Peyer's patch (tissue), 4 donors: Measurements from ENCODE around the gene FLT1. TPM values are rescaled to one million over a fixed set of nuclear protein-coding genes. Genes with fewer than 3 reads are reported as not detected.
A peak's percentile ranks its signal among the peaks of the same experiment; 100 is the strongest.

Source experiments
- DNase-seq, 3 donors: peaks; one replicate each; pipeline ENCODE4 v3.0.0-alpha.2; 2017 to 2019
- H3K27ac ChIP-seq, 4 donors: fragments of 200-600 bp; sonication (generic); one replicate each; pipeline ENCODE4 v1.5.1; 2016 to 2019
- H3K27me3 ChIP-seq, 2 donors: fragments of 200-600 bp; sonication (generic); one replicate each; pipeline ENCODE4 v1.5.1; 2019
- H3K36me3 ChIP-seq, 3 donors: fragments of 200-600 bp; sonication (generic); one replicate each; pipeline ENCODE4 v1.5.1; 2016 to 2019
- H3K4me1 ChIP-seq, 4 donors: fragments of 200-600 bp; sonication (generic); one replicate each; pipeline ENCODE4 v1.5.1; 2016 to 2019
- H3K4me3 ChIP-seq, 4 donors: fragments of 200-600 bp; sonication (generic); 1 replicate in 3 of 4; 2 replicates in 1 of 4; pipeline ENCODE4 v1.5.1; 2016 to 2019; ENCODE audit warnings: mild to moderate bottlenecking in 1 of 4
- H3K9me3 ChIP-seq, 4 donors: fragments of 200-600 bp; sonication (generic); one replicate each; pipeline ENCODE4 v1.5.1; 2016 to 2019; ENCODE audit warnings: mild to moderate bottlenecking in 1 of 4
- POLR2A ChIP-seq, 2 donors: fragments of 450-650 bp; IDR thresholded peaks; one replicate each; pipeline ENCODE4 v1.5.1; 2017; ENCODE audit warnings: antibody characterized with exemption in 2 of 2, mild to moderate bottlenecking in 2 of 2, moderate library complexity in 2 of 2
- total RNA-seq, 4 donors: library from RNA; depleted of rRNA; stranded (reverse); fragments of >200 nt; gene quantifications; one replicate each; pipeline ENCODE4 v1.1.0, GENCODE V29; 2016
- TF ChIP-seq, protein P1 (sequence below), 6 experiments: fragments of 450-650 bp in 4 of 6; fragments of 200-600 bp in 2 of 6; sonication (generic) in 1 of 6; IDR thresholded peaks; one replicate each; pipeline ENCODE4 v1.5.1; 2017 to 2019; ENCODE audit warnings: antibody characterized with exemption in 6 of 6, mild to moderate bottlenecking in 3 of 6, moderate library complexity in 1 of 6

FLT1 gene, protein sequence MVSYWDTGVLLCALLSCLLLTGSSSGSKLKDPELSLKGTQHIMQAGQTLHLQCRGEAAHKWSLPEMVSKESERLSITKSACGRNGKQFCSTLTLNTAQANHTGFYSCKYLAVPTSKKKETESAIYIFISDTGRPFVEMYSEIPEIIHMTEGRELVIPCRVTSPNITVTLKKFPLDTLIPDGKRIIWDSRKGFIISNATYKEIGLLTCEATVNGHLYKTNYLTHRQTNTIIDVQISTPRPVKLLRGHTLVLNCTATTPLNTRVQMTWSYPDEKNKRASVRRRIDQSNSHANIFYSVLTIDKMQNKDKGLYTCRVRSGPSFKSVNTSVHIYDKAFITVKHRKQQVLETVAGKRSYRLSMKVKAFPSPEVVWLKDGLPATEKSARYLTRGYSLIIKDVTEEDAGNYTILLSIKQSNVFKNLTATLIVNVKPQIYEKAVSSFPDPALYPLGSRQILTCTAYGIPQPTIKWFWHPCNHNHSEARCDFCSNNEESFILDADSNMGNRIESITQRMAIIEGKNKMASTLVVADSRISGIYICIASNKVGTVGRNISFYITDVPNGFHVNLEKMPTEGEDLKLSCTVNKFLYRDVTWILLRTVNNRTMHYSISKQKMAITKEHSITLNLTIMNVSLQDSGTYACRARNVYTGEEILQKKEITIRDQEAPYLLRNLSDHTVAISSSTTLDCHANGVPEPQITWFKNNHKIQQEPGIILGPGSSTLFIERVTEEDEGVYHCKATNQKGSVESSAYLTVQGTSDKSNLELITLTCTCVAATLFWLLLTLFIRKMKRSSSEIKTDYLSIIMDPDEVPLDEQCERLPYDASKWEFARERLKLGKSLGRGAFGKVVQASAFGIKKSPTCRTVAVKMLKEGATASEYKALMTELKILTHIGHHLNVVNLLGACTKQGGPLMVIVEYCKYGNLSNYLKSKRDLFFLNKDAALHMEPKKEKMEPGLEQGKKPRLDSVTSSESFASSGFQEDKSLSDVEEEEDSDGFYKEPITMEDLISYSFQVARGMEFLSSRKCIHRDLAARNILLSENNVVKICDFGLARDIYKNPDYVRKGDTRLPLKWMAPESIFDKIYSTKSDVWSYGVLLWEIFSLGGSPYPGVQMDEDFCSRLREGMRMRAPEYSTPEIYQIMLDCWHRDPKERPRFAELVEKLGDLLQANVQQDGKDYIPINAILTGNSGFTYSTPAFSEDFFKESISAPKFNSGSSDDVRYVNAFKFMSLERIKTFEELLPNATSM (N-terminal part only)
- 10 to 100 TPM in 1 of 4 donors, 1 to 10 TPM in 3; 3.0 to 14.0 (median 3.9) TPM for total RNA-seq

DNA sequence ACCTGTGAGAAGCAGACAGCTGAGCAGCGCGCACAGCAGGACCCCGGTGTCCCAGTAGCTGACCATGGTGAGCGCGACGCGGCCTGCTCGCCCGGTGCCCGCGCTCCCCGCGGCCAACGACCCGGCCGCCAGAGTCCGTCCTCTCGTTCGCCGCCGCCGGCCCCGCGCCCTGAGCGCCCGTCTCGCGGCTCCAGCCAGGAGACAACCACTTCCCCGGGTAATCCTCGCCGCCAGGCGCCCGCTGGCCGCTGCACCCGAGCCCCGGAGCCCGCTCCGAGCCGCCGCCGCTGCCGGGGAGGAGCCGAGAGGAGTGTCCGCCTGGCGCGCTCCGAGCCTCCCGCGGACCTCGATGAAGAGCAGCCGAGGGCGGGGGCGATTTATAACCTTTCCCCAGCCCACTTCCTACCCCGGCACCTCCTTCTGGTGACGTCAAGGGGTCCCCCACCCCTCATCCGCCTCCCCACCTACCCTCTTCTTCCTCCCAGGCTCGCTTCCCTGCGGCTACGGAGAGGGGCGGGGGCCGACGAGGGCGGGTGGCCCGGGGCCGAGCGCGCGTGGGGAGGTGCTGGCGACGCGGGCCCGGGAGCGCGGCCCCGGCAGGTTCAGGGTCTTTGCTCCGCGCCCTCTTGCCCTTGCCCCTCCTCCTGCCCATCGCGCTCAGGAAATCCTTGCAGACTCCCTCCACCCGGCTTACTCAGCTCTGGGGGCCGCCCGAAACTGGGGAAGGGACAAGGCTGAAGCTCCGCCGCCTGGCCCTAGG lies at the start of gene FLT1:
Gene FLT1, minus strand, starts transcription at position 351 of the 760 bp plus-strand sequence. Its CDS starts 285 bp downstream, at position 66.
- Histone ChIP-seq H3K27me3 (peaks cover 0 to 36% of the 10 kb centered on the region in 2 donors), H3K4me3 (peak within 1 kb of the TSS; percentile 1 to 56 (median 50)), H3K4me1 (peaks cover 0 to 22% (median 8%) of the 10 kb centered on the region in 4 donors), H3K27ac (peak within 1 kb of the TSS in 2 of 4 donors; percentile 54 to 59), H3K9me3 (no peaks in the 10 kb centered on the region), H3K36me3 (no peaks in the 10 kb centered on the region)
- no peak for TF ChIP-seq POLR2A (IDR thresholded peaks at IDR 0.05)
- TF ChIP-seq, protein P1, sequence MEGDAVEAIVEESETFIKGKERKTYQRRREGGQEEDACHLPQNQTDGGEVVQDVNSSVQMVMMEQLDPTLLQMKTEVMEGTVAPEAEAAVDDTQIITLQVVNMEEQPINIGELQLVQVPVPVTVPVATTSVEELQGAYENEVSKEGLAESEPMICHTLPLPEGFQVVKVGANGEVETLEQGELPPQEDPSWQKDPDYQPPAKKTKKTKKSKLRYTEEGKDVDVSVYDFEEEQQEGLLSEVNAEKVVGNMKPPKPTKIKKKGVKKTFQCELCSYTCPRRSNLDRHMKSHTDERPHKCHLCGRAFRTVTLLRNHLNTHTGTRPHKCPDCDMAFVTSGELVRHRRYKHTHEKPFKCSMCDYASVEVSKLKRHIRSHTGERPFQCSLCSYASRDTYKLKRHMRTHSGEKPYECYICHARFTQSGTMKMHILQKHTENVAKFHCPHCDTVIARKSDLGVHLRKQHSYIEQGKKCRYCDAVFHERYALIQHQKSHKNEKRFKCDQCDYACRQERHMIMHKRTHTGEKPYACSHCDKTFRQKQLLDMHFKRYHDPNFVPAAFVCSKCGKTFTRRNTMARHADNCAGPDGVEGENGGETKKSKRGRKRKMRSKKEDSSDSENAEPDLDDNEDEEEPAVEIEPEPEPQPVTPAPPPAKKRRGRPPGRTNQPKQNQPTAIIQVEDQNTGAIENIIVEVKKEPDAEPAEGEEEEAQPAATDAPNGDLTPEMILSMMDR (IDR thresholded peaks at IDR 0.05) = no peak
- DNase-seq = no peak

DNA sequence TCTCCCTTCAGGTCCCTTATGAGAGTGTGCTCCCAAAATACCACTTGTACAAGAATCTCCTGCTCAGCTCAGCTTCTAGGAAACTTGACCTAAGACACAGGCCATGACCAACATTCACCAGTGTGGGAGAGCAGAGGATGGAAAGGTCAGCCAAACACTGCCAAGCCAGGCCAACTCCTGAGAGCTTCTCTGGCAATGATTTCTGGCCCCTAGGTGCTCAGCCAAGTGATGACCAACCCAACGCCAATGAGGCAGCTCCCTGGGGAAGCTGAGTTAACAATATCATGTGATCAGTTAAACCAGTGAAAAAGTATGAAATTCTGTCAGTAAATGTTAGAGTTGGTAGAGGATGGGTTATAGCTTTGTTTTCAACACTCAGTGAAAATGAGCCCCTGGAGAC lies 49.1 kb upstream of the FLT1 start:
- Histone ChIP-seq H3K4me3 (no peak overlapping the region), H3K4me1 (peaks cover 0 to 11% (median 0%) of the 10 kb centered on the region in 4 donors), H3K36me3 (no peaks in the 10 kb centered on the region), H3K27ac (no peak overlapping the region), H3K27me3 (no peaks in the 10 kb centered on the region), H3K9me3 (peaks cover 0 to 8% (median 0%) of the 10 kb centered on the region in 4 donors)
- no peak for TF ChIP-seq POLR2A (IDR thresholded peaks at IDR 0.05)
- TF ChIP-seq, protein P1 (IDR thresholded peaks at IDR 0.05) = no peak
- DNase-seq = no peak

DNA sequence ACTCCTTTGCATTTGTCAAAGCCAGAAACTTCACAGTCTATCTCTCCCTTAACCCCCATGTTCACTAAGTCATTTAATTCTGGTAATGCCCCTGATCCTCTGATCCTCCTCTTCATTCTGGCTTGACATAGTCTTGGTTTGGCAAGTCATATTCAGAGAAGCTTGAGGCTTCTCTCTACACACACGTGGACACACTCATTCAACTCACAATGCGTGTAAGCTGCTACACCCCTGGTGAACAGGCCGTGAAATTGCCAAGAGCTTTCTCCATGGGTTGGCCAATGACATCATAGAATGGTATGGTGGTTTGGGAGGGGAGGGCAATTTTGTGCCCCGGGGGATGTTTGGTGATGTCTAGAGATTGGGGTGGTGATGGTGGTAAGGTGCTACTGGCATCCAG lies 47.9 kb upstream of the FLT1 start:
- H3K36me3 ChIP-seq = no peaks in the 10 kb centered on the region
- H3K9me3 ChIP-seq = peaks cover 0 to 8% (median 0%) of the 10 kb centered on the region in 4 donors
- H3K4me1 ChIP-seq = peaks cover 0 to 5% (median 0%) of the 10 kb centered on the region in 4 donors
- H3K27me3 ChIP-seq = no peaks in the 10 kb centered on the region
- no peak overlapping the region for H3K27ac ChIP-seq
- DNase-seq = no peak
- no peak for TF ChIP-seq POLR2A (IDR thresholded peaks at IDR 0.05)
- TF ChIP-seq, protein P1 (IDR thresholded peaks at IDR 0.05) = no peak
- H3K4me3 ChIP-seq = no peak overlapping the region

DNA sequence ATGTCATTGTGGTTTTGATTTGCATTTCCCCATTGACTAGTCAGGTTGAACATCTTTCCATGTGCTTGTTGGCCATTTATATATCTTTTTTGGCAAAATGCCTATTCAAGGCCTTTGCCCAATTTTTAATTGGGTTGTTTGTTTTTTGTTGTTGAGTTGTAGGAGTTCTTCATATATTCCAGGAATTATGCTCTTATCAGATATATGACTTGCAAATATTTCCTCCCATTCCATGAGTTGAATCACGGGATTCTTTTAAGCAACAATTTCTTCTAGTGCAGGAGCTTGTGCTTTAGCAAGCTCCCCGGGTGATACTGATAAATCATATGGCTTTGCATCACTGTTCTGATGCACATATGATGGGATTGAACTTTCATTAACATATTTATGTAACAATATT lies 47.0 kb upstream of the FLT1 start:
- H3K4me1 ChIP-seq = peaks cover 0 to 5% (median 0%) of the 10 kb centered on the region in 4 donors
- peaks cover 0 to 8% (median 0%) of the 10 kb centered on the region in 4 donors for H3K9me3 ChIP-seq
- no peak for DNase-seq
- H3K4me3 ChIP-seq = no peak overlapping the region
- TF ChIP-seq, protein P1 (IDR thresholded peaks at IDR 0.05) = no peak
- TF ChIP-seq POLR2A (IDR thresholded peaks at IDR 0.05) = no peak
- no peaks in the 10 kb centered on the region for H3K27me3 ChIP-seq
- no peak overlapping the region for H3K27ac ChIP-seq
- no peaks in the 10 kb centered on the region for H3K36me3 ChIP-seq
